Cardiac septum (tissue), 1 donor: ENCODE results near the gene PSG1. TPM values are rescaled to one million over a fixed set of nuclear protein-coding genes. Genes with fewer than 3 reads are reported as not detected.
"Not testable (repeated sequence)": the region's sequence is repeated elsewhere in the genome, so short reads cannot be mapped to it uniquely, and the experiment has no call there.

Experiments used
- DNase-seq: peaks from one replicate; pipeline ENCODE4 v3.0.0-alpha.2; 2020; ENCODE audit warnings: low spot score
- intact Hi-C: fragments of 100-400 bp; cut with DNase I; formaldehyde crosslinking; loops from one replicate; pipeline ENCODE4 v1.14.0; 2022
- total RNA-seq: library from RNA; stranded (reverse); fragmentation: NEBNext Ultra II Directional; extraction: Animal tissue kit (Norgen Biotek cat#: 25700); gene quantifications from one replicate; pipeline ENCODE4 v1.2.1, GENCODE V29; 2021
- donor health status: DM: no; HTN: no; CAD: no.

Gene PSG1
- total RNA-seq, 1 donor from 2014 or later = not detected

GRCh38 chr19:42882730-42883129 is 3.2 kb upstream of the PSG1 start:
- intact Hi-C loops = not testable (repeated sequence)

DNA sequence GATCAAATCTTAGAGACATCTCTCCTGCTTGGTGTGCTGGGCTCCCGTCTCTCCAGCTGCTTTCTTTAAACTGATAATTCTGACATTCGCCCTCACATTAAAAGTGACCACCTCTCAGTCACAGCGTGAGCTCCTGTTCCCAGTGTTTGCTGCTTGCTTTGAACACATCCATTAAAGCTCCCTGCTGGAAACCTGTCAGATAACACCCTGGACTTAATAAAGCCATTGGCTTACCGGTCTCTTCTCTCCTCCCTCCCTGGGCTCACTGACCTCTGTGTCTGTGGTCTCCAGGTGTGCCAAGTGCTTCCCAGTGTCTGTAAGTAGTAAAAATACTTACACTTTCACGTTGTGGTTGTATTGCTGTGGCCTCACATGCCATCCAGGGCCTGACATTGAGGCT is 2.5 kb upstream of the PSG1 start:
- intact Hi-C loops = not testable (repeated sequence)

More at GRCh38 chr19:42882730-42883129, 3.2 kb upstream of the PSG1 start:
- not testable (repeated sequence) for DNase-seq

DNA sequence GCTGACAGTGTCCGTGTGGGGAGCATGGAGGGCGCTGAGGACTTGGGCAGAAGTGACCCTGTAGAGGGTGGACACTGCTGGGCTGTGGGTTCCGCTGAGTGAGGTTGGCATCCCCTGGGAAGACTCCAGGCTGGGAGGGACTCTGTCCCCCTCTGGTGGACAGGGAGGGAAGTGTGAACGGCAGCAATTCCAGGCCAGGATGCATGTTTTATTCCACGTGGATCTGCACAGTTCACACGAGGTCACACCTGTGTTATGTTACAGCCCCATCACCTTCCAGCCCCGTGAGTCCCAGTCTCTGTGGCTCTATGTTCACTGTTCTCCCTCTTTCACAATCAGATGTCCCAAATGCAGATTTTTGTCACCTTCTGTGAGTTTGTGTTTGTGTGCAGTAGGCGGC is 1.8 kb upstream of the PSG1 start:
- DNase-seq, intact Hi-C loops: not testable (repeated sequence)

More for the DNA sequence above, 2.5 kb upstream of the PSG1 start:
- DNase-seq = not testable (repeated sequence)

- DNase-seq, intact Hi-C loops: not testable (repeated sequence)
These were observed 1.1 kb upstream of the PSG1 start for GRCh38 chr19:42880621-42881020.

GRCh38 chr19:42876596-42876995 is 2.9 kb downstream of the PSG1 start:
- intact Hi-C loops = not testable (repeated sequence)

GRCh38 chr19:42875881-42876280 is 3.6 kb downstream of the PSG1 start:
- intact Hi-C loops, DNase-seq: not testable (repeated sequence)

More at GRCh38 chr19:42876596-42876995, 2.9 kb downstream of the PSG1 start:
- DNase-seq = not testable (repeated sequence)

DNA sequence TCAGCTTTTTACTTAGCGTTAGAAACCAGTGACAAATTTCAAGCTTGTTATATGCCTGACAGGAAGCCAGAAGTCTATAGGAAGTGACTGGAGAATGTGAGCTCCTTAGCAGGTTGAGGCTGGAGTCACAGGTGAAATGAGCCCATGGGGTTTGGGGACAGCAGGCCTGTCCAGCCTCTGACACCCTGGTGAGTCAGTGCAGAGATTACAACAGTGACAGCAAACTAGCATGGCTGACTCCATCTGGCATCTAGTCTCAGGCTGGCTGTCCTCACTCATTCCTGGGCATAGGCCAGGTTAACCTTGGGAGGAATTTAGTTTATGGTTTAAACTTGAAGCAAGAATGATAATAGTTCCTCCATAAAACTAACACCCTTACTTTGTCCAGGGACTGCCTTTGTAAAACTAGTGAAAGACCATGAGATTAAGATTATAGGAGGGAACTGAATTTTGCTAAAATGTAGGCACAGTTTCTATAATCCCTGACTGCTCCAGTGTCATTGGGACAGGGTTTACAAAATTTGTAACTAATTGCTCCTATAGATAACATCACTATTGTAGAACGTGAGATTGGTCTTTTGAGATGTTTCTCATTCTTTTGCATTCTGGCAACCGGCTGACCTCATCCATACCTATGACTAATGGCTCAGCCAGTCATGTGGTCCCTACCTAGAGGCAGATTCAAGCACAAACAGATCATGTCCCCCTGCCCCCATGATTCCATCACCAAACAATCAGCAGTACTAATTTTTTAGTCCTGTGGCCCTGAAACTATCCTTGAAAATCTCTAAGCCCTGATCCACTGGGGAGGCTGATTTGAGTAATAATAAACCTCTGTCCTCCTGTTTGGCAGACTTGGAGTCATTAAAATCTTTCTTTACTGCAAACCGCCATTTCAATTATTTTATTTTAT is 4.4 kb downstream of the PSG1 start:
- DNase-seq, intact Hi-C loops: not testable (repeated sequence)

GRCh38 chr19:42874136-42874535 is 5.4 kb downstream of the PSG1 start:
- intact Hi-C loops, DNase-seq: not testable (repeated sequence)

DNA sequence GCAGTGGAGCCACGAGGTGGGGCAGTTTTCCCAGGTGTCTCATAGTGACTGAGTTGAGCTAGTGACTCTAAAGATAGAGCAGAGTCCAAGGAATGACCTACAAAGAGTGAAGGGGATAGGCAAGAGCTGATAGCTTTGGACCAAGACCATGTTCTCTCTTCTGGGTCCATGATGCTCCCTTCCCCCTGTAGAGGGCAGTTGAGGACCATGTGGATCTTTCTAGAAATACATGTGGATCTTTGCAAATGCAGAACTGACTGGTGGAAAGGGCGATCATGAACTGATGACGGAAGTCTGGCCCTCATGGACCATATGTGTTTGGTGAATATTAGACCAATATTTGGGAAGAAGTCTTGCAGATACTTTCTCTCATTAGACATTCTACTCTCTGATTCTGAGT is 6.9 kb downstream of the PSG1 start:
- intact Hi-C loops = no loop called here
- DNase-seq = no peak

DNA sequence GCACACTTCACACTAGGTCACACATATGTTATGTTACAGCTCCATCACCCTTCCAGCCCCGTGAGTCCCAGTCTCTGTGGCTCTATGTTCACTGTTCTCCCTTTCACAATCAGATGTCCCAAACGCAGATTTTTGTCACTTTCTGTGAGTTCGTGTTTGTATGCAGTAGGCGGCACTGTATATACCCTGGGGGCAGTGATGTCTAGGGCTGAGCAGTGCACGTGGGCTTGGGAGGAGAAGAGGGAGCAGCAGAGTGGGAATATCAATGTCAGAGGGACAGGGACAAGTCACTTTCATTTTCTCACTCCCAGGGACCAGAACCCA is 22.0 kb downstream of the PSG1 start:
- DNase-seq = no peak
- intact Hi-C loops = no loop called here

DNA sequence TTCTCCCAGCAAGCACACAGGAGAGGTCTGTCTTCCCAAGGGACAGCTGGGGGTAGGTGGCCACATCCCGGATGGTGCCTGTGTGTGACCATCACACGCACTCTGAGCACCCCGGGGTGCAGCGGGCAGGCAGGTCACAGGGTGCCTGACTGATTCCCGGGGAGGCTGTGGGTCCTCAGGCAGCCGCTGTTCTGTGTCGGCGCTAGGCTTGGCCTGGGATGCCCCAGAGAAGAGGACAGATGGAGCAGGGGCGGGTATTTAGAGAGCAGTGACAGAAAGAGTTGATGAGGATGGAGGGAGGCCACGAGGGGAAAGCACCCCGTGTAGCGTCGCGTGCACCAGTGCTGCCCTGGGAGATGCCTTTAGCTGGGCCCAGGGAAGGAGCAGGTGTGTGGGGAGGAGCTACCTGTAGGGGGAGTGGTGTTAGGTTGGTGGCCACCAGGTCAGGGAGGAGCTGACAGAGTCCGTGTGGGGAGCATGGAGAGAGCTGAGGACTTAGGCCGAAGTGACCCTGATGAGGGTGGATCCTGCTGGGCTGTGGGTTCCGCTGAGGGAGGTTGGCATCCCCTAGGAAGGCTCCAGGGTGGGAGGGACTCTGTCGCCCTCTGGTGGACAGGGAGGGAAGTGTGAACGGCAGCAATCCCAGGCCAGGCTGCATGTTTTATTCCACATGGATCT is 22.5 kb downstream of the PSG1 start:
- DNase-seq, intact Hi-C loops: not testable (repeated sequence)

DNA sequence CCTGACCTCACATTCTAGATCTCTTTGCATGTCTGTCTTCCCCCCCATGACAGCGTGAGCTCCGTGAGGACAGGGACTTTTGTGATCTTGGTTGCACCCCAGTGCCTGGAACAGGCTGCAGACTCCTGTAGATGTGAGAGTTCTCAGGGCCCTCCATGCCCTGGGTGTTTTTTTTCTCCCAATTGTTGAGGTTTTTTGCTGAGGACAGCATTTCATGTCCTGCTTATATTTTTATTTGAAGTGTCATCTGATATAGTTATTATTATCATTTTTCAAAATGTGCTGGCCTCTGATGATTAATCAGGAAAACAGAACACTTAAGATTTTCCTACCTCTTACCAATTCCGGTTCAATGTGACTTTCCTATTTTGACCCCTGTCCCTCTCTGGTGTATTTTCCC is 24.8 kb downstream of the PSG1 start:
- intact Hi-C loops, DNase-seq: not testable (repeated sequence)

DNA sequence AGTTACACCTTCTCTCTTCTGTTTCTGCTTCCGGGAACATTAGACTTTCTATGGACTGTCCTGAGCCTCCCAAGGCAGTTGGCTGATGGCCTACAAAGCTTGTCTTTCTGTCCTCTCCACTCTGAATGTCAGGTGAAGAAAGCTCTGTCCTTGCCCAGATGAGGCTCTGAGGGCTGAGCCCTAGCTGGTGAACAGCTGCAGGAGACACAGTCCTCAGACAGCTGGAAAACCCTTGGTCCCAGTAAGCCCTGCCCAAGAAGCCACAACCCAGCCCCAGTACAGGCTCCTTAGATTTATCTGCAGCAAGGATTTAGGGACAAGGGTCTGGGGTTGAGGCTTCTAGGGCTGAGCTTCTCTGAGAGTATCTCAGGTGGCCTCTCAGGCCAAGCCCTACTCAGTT is 26.3 kb downstream of the PSG1 start:
- DNase-seq, intact Hi-C loops: not testable (repeated sequence)

- DNase-seq, intact Hi-C loops: not testable (repeated sequence)
These were observed 26.7 kb downstream of the PSG1 start for GRCh38 chr19:42852821-42853220.

GRCh38 chr19:42851718-42852280 is 27.7 kb downstream of the PSG1 start:
- DNase-seq, intact Hi-C loops: not testable (repeated sequence)

- no peak for DNase-seq
- intact Hi-C loops = no loop called here
These were observed 28.4 kb downstream of the PSG1 start for GRCh38 chr19:42850981-42851717.

GRCh38 chr19:42846597-42846996 is 32.9 kb downstream of the PSG1 start:
- DNase-seq = no peak
- intact Hi-C loops = no loop called here

DNA sequence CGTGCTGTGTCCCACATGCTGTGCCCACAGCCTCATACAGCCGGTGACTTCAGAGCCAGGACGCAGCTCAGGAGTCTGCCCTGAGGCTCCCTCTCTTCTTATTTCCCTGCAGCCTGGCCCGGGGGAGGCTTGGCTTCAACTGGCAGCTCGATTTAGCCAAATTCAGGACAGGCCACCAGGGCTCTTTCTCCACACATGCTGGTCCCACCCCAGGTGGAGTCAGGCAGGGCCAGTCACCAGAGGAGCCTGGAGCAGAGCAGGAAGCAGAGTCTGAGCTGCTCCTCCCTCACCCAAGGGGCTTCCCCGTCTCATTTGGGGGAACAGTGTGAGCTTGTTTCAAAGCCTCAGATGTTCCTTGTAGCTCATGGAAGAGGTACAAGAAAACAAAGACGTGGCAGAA is 35.9 kb downstream of the PSG1 start:
- DNase-seq, intact Hi-C loops: not testable (repeated sequence)

DNA sequence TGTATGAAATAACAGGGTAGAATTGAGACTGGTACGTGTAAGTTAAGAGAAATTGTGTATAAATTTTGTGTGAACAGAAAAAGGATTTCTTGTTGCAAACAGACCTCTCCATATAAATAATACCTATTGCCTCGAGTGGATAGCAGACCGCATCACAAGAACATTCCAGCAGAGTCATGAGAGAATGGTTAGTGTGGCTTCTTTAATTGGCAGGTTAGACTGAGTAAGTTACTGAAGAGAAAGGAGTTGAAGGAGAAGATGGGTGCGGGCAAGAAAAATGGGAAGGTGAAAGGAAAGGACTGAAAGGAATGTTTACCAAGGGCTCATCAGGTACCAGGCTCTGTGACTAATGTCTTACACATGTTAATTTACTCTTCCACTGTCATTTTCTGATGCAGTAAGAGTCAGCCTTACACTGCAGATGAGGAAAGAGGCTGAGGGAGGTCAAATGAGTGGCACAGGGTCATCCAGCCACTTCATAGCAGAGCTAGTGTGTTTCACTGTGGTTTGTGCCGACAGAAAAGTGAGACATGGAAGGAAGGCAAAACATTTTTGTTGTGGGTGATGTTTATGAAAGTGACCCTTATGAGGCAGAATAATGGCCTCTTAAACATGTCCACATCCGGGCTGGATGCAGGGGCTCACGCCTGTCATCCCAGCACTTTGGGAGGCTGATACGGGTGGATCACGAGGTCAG is 46.6 kb downstream of the PSG1 start:
- intact Hi-C loops = not testable (repeated sequence)

More for the DNA sequence above, 46.6 kb downstream of the PSG1 start:
- DNase-seq = not testable (repeated sequence)
